Measurements from ENCODE around the gene MTSS2. TPM values are rescaled to one million over a fixed set of nuclear protein-coding genes. Genes with fewer than 3 reads are reported as not detected.

The MTSS2 gene
- total RNA-seq, 1 experiment from 2014 or later = 64.1 TPM

DNA sequence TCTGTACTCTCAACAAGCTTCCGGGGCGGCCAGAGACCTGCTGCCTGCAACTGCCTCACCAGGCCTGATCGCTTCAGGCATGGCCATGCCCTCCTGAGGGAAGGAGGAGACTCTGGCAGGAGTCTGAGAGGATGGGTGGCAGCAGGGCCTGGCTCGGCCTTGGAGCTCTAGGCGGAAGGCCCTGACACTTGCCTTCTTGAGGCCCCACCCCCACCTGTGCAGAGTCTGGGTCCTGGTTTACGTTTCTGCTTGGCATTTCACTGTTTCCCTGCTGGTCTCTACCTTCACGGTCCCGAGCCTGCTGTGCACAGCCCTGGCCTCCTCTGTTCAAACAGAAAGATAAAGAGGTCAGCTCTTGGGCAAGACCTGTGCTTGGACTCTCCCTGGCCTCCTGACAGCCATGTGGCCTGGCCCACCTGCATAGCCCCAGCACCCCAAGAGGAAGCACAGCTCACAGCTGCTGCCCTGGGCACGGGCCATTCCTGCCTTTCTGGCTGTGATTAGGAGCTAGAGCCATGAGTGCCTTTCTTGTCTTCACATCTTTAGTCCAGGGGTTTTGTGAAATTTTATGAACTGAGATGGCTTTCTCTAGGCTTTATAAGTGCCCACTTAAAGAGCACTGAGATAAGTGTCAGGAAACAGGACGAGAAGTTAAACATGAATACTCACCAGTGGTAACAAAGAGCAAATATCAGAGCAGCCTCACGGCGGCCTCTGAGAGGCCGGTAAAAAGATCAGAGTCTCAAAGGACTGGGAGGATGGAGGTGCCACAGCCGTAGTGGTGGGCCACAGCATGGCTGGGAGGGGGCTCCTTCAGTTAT, 25.6 kb upstream of the MTSS2 start:
- ChIA-PET CTCF (interaction anchor here (0.5 kb wide), 1 partner anchor 19 kb away, joined by 3 read pairs; no protein-coding TSS in a partner anchor), POLR2A (no interaction called here)
- intact Hi-C loops (cut with micrococcal nuclease; ENCODE audit: unreplicated experiment) = no loop called here
- Histone ChIP-seq H3K9me3 (no peaks in the 10 kb centered on the region), H3K27me3 (replicated peaks; ENCODE audit: control insufficient read depth, insufficient read depth, low read length) (no peaks in the 10 kb centered on the region), H3K4me3 (ENCODE audit: low read depth, low read length) (no peak overlapping the region), H3K4me1 (no peaks in the 10 kb centered on the region), H3K36me3 (ENCODE audit: control insufficient read depth, insufficient read depth, low read length) (no peaks in the 10 kb centered on the region)
- H3K9me3 Mint-ChIP-seq (ENCODE audit: unreplicated experiment) = no peaks in the 10 kb centered on the region
- TF ChIP-seq, protein P1, sequence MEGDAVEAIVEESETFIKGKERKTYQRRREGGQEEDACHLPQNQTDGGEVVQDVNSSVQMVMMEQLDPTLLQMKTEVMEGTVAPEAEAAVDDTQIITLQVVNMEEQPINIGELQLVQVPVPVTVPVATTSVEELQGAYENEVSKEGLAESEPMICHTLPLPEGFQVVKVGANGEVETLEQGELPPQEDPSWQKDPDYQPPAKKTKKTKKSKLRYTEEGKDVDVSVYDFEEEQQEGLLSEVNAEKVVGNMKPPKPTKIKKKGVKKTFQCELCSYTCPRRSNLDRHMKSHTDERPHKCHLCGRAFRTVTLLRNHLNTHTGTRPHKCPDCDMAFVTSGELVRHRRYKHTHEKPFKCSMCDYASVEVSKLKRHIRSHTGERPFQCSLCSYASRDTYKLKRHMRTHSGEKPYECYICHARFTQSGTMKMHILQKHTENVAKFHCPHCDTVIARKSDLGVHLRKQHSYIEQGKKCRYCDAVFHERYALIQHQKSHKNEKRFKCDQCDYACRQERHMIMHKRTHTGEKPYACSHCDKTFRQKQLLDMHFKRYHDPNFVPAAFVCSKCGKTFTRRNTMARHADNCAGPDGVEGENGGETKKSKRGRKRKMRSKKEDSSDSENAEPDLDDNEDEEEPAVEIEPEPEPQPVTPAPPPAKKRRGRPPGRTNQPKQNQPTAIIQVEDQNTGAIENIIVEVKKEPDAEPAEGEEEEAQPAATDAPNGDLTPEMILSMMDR (IDR thresholded peaks at IDR 0.05; ENCODE audit: insufficient read depth in 1 of 2, low read depth in 1 of 2, low read length in 1 of 2, severe bottlenecking in 1 of 2, unreplicated experiment in 1 of 2) = no peak
- BruUV-seq (replicated peaks) = no TSS peak
- H3K27ac Mint-ChIP-seq (ENCODE audit: unreplicated experiment) = no peak overlapping the region
- no peak for DNase-seq
- peaks cover 17% of the 10 kb centered on the region for H3K36me3 Mint-ChIP-seq (ENCODE audit: insufficient read depth, unreplicated experiment)
- no peak overlapping the region for H3K4me3 Mint-ChIP-seq (ENCODE audit: unreplicated experiment)
- H3K4me1 Mint-ChIP-seq (ENCODE audit: low read depth, unreplicated experiment) = no peaks in the 10 kb centered on the region
- no peaks in the 10 kb centered on the region for H3K27me3 Mint-ChIP-seq (ENCODE audit: insufficient read depth, unreplicated experiment)

- H3K36me3 ChIP-seq (ENCODE audit: control insufficient read depth, insufficient read depth, low read length) = no peaks in the 10 kb centered on the region
- Mint-ChIP-seq H3K4me3 (ENCODE audit: unreplicated experiment) (no peak overlapping the region), H3K36me3 (ENCODE audit: insufficient read depth, unreplicated experiment) (peaks cover 17% of the 10 kb centered on the region), H3K9me3 (ENCODE audit: unreplicated experiment) (no peaks in the 10 kb centered on the region), H3K27ac (ENCODE audit: unreplicated experiment) (no peak overlapping the region), H3K27me3 (ENCODE audit: insufficient read depth, unreplicated experiment) (no peaks in the 10 kb centered on the region), H3K4me1 (ENCODE audit: low read depth, unreplicated experiment) (no peaks in the 10 kb centered on the region)
- TF ChIP-seq, protein P1 (IDR thresholded peaks at IDR 0.05; ENCODE audit: insufficient read depth in 1 of 2, low read depth in 1 of 2, low read length in 1 of 2, severe bottlenecking in 1 of 2, unreplicated experiment in 1 of 2) = no peak
- DNase-seq = no peak
- intact Hi-C loops (cut with micrococcal nuclease; ENCODE audit: unreplicated experiment) = no loop called here
- H3K27me3 ChIP-seq (replicated peaks; ENCODE audit: control insufficient read depth, insufficient read depth, low read length) = no peaks in the 10 kb centered on the region
- ChIA-PET CTCF (no interaction called here), POLR2A (no interaction called here)
- no peaks in the 10 kb centered on the region for H3K9me3 ChIP-seq
- H3K4me3 ChIP-seq (ENCODE audit: low read depth, low read length) = no peak overlapping the region
- no peaks in the 10 kb centered on the region for H3K4me1 ChIP-seq
- no TSS peak for BruUV-seq (replicated peaks)
Measured at GRCh38 chr16:70710422-70711210, 24.8 kb upstream of the MTSS2 start.

DNA sequence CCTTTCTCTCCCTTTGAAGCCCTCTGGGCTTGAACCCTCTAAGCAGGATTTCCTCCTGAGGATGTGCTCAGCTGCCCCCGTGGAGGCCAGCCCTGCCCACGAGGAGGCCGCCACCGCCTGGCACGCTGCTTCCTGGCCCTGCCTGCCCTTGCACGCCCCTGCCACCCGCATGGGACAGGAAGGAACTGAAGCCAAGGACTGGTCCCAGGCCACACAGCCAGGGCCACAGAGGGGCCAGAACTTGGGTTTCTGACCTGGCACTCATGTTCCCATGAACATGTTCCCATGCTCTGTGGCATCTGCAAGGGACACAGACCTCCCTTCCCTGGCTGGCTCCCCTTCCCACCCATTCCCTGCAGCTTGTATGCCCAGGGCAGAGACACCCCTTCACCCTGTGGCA, 24.1 kb upstream of the MTSS2 start:
- TF ChIP-seq, protein P1 (IDR thresholded peaks at IDR 0.05; ENCODE audit: insufficient read depth in 1 of 2, low read depth in 1 of 2, low read length in 1 of 2, severe bottlenecking in 1 of 2, unreplicated experiment in 1 of 2) = no peak
- H3K36me3 Mint-ChIP-seq (ENCODE audit: insufficient read depth, unreplicated experiment) = peaks cover 17% of the 10 kb centered on the region
- H3K27me3 Mint-ChIP-seq (ENCODE audit: insufficient read depth, unreplicated experiment) = no peaks in the 10 kb centered on the region
- H3K4me3 ChIP-seq (ENCODE audit: low read depth, low read length) = no peak overlapping the region
- CTCF ChIA-PET = no interaction called here
- H3K4me1 Mint-ChIP-seq (ENCODE audit: low read depth, unreplicated experiment) = no peaks in the 10 kb centered on the region
- DNase-seq = no peak
- H3K4me1 ChIP-seq = no peaks in the 10 kb centered on the region
- no peaks in the 10 kb centered on the region for H3K27me3 ChIP-seq (replicated peaks; ENCODE audit: control insufficient read depth, insufficient read depth, low read length)
- H3K27ac Mint-ChIP-seq (ENCODE audit: unreplicated experiment) = no peak overlapping the region
- no peaks in the 10 kb centered on the region for H3K36me3 ChIP-seq (ENCODE audit: control insufficient read depth, insufficient read depth, low read length)
- no TSS peak for BruUV-seq (replicated peaks)
- no peaks in the 10 kb centered on the region for H3K9me3 ChIP-seq
- H3K9me3 Mint-ChIP-seq (ENCODE audit: unreplicated experiment) = no peaks in the 10 kb centered on the region
- intact Hi-C loops (cut with micrococcal nuclease; ENCODE audit: unreplicated experiment) = no loop called here
- POLR2A ChIA-PET = no interaction called here
- no peak overlapping the region for H3K4me3 Mint-ChIP-seq (ENCODE audit: unreplicated experiment)

Measured in Caco-2 (cell line).